Stimulated activated CD8-positive, alpha-beta memory T cell treated with anti-CD3 and anti-CD28 coated beads, Interleukin-15, amount 100 ng/mL, for 24 hours (primary cell): ENCODE data around the gene SLC9C2.
"Not testable (repeated sequence)": the region's sequence is repeated elsewhere in the genome, so short reads cannot be mapped to it uniquely, and the experiment has no call there.

ENCODE experiments used
- DNase-seq: peaks from one replicate; pipeline ENCODE4 v3.0.0-alpha.2; 2020; ENCODE audit warnings: low read depth

SLC9C2 gene

GRCh38 chr1:173603056-173603591, at the start of gene SLC9C2:
Gene SLC9C2, minus strand, starts transcription at chr1:173603072. Its CDS starts 1,296 bp downstream, at chr1:173601776.
- DNase-seq: no peak

DNA sequence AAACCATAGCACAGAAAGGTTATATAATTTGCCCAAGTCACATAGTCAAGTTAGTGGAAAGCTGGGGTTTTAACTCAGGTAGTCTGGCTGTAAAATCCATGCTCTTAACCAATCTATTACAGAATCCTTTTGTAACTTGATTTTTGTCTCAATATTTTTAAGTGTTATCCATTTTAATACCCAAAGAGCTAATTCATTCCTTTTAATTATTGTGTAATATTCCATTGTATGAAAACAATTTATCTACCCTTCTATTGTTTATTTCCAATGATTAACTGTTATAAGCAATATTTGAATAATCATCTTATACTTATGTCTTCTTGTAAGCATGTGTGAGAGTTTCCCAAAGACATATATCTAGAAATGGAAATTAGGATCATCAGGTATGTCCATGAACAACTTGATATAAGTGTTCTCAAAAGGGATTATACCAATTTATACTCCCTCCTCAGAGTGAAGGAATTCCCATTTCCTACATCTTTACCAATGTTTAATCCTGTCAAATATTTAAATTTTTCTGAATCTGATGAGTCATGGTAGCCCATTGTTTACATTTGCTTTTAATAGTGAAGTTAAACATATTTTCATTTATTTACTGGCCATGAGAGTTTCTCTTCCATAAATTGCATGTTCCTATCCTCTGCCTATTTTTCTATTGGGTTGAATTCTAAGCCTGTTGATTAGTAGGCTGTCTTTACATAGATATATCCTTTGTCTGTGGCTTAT, 46.2 kb upstream of the SLC9C2 start:
- no peak for DNase-seq

- DNase-seq: no peak
Measured at GRCh38 chr1:173646656-173647055, 43.8 kb upstream of the SLC9C2 start.

DNA sequence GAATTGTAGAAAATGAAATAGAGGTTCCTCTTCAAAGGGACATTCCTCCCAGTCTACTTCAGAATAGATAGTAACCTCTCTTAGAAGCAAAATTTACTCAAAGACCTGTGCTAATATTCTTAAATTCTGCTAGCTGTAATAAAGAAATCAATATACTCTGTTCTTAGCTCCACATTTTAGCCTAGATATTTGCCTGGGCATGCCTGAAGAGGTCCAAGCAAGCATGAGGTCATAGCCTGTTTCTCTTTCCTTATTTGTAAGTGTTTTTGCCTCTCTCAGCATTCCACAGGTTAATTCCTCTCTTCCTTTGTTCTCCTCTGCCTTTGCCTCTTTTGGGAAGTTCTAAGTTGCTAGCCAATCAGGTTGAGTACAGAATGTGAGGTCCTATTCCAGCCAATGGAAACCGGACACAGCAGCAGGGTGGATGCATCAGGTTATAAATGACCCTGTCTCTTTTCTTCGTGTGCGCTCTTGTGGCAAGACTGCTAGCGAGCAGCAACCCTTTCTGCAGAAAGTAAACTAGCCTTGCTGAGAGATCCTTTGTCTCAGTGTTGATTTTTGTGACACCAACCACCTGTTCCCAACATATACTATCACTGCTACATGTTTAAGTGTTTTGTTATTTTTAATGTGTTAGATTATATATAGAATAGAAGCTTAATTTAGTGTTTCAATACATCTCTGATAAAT, 39.7 kb upstream of the SLC9C2 start:
- DNase-seq: not testable (repeated sequence)

- no peak for DNase-seq
Measured at GRCh38 chr1:173639102-173639501, 36.2 kb upstream of the SLC9C2 start.

DNA sequence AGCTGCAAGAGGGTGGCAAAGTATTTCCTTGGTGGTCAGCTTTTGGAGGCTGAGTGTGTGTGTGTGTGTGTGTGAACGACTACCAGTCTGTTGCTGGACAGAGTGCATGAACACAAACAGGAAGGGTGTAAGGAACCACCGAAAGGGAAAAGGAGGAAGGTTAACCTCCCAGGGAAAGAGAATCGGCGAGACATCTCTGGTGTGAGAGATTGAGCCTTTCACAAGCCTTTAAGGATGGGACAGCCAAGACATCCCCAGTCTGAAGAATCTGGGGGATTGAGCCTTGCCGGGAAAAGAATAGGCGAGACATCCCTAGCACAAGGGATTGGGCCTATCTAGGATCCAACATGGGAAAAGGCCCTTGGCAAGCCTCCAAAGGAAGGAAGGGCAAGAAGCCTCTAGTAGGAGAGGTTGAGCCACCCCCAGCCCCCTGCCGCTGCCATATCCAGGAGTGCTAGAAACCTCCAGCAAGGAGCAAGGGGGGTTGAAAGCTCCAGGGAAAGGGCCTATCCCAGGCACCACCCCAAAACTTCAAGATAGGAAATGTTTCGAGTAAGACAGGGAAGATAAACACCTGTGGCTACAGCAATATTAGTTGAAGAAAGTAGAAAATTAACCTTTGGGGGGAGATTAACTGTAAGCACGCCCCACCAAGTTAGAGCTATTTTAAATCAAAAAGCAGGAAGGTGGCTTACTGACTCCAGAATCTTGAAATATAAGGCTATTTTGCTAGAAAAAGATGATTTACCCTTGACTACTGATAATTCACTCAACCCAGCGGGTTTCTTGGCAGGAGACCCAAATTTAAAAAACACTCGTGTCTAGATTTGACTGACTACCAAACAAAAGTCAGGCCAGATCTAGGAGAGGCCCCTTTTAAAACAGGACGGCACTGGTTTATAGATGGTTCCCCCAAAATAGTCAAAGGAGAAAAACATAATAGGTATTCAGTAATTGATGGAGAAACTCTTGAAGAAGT, 35.5 kb upstream of the SLC9C2 start:
- DNase-seq: no peak

- DNase-seq: not testable (repeated sequence)
Measured at GRCh38 chr1:173637236-173638042, 34.6 kb upstream of the SLC9C2 start.

- no peak for DNase-seq
Measured at GRCh38 chr1:173635116-173635515, 32.2 kb upstream of the SLC9C2 start, which contains the start of gene TEX50. Gene TEX50, plus strand, starts transcription at chr1:173635338. Its CDS starts 184 bp downstream, at chr1:173635522.

- DNase-seq: no peak
Measured at GRCh38 chr1:173628888-173629287, 26.0 kb upstream of the SLC9C2 start.

DNA sequence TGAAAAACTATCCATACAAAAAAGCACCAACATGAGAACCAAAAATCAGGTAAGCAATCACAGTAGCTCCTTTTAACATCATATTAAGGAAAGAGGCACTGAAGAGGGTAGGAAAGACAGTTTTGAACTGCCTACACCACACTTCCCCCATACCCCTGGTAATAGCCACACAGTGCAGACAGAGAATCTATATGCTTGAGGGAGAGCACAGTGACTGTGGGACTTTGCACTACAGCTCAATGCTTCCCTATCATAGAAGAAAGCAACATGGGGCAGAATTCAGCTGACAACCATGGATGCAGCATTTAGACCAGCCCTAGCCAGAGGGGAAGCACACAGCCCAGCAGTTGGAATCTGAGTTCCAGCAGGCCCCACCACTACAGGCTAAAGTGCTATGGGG, 24.4 kb upstream of the SLC9C2 start:
- DNase-seq: no peak

DNA sequence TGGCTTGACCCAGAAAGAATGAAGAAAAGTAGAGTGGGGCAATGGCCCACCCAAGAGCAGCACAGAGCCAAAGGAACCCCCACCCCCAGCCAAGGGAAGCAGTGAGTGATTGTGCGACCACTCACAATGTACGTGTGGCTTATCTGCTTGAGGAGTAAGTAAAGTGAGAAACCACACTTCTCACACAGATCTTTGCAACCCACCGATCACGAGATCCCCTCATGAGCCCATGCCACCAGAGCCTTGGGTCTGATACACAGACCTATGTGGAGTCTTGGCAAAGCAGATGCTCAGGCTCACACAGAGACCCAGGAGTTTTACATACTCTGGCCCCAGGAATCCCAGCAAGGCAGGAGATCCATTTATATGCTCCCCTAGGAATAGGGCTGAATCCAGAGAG, 14.0 kb upstream of the SLC9C2 start:
- DNase-seq: no peak

- not testable (repeated sequence) for DNase-seq
Measured at GRCh38 chr1:173613086-173613485, 10.2 kb upstream of the SLC9C2 start.

DNA sequence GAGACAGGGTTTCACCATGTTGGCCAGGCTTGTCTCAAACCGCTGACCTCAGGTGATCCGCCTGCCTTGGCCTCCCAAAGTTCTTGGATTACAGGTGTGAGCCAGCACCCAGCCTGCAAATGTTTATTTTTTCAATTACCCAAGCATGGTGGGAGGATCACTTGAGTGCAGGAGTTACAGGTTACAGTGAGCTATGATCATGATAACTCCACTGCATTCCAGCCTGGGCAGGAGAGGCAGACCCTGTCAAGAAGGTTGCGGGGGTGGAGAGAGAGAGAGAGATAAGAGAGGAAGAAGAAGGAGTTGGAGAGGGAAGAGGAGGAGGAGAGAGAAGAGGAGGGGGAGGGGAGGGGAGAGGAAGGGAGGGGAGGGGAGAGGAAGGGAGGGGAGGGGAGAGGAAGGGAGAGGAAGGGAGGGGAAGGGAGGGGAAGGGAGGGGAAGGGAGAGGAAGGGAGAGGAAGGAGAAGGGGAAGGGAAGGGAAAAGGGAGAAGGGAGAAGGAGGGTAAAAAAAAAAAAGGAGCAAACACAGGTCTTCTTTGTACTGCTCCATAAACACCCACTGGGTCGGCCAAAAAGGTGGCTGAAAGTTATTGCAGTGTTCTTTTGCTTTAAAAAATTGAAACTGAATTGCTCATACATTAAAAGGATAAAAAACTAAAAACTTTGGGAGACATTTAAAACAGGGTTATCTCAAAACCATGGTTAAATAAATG, 5.8 kb upstream of the SLC9C2 start:
- DNase-seq: no peak

GRCh38 chr1:173601588-173601987, 1.3 kb downstream of the SLC9C2 start:
- no peak for DNase-seq

- DNase-seq: no peak
Measured at GRCh38 chr1:173596097-173596825, 6.6 kb downstream of the SLC9C2 start.

GRCh38 chr1:173591138-173591537, 11.7 kb downstream of the SLC9C2 start:
- not testable (repeated sequence) for DNase-seq

GRCh38 chr1:173590557-173590956, 12.3 kb downstream of the SLC9C2 start:
- DNase-seq: no peak

- no peak for DNase-seq
Measured at GRCh38 chr1:173581383-173582079, 21.3 kb downstream of the SLC9C2 start.

DNA sequence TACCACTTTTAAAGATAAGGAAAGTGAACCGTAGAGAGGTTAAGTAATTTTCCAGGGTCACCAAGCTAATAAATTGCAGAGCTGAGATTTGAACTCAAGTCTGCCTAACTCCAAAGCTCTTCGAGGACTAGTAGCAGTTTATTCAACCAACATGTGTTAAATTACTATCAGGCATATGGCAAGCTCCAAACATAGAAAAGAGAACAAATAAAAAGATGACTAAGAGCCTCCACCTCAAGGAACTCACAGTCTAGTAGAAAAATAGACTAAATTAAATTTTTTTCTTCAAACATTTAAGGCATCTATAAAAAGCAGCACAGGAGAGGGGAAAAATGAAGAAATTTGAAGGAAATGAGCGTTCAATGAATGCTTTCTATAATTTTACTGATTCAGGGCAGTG, 22.2 kb downstream of the SLC9C2 start:
- DNase-seq: no peak
